Adrenal gland (tissue), 12 donors: ENCODE data around the gene AFDN. TPM values are rescaled to one million over a fixed set of nuclear protein-coding genes. Genes with fewer than 3 reads are reported as not detected.

ENCODE experiments used
- DNase-seq, 7 donors: peaks; one replicate each; pipeline ENCODE4 v3.0.0-alpha.2; 2019 to 2020
- H3K27ac ChIP-seq, 5 donors: fragments of 200-600 bp; sonication (generic) in 4 of 5; 1 replicate in 3 of 5; 2 replicates in 2 of 5; pipeline versions ENCODE4 v1.5.1 to v1.8.0; 2016 to 2020; ENCODE audit warnings: mild to moderate bottlenecking in 1 of 5
- H3K27me3 ChIP-seq: fragments of 200-600 bp; 2 replicates; pipeline ENCODE4 v1.8.0; 2021
- H3K36me3 ChIP-seq, 2 donors: fragments of 200-600 bp; replicated peaks in 1 of 2; 1 replicate in 1 of 2; 2 replicates in 1 of 2; pipeline versions ENCODE4 v1.5.1 to v1.8.0; 2018 to 2022
- H3K4me1 ChIP-seq, 2 donors: fragments of 200-600 bp; replicated peaks in 1 of 2; 1 replicate in 1 of 2; 2 replicates in 1 of 2; pipeline versions ENCODE4 v1.5.1 to v1.8.0; 2018 to 2021
- H3K4me3 ChIP-seq, 4 donors: fragments of 200-600 bp; sonication (generic) in 3 of 4; one replicate each; pipeline ENCODE4 v1.5.1; 2016 to 2018
- H3K9me3 ChIP-seq, 3 donors: fragments of 200-600 bp; sonication (generic) in 1 of 3; replicated peaks in 1 of 3; 1 replicate in 2 of 3; 2 replicates in 1 of 3; pipeline versions ENCODE4 v1.5.1 to v1.8.0; 2016 to 2021
- POLR2A ChIP-seq, 2 donors: fragments of 450-650 bp; IDR thresholded peaks; one replicate each; pipeline ENCODE4 v1.6.1; 2017; ENCODE audit warnings: antibody characterized with exemption in 2 of 2, mild to moderate bottlenecking in 2 of 2, moderate library complexity in 1 of 2
- WGBS, 4 donors: extraction: QIAGEN DNeasy Blood & Tissue Kit in 2 of 4; methylation state at CpG; one replicate each; pipeline versions ENCODE4 v1.1.5 to v1.1.7; 2013 to 2017; 5-methylcytosine and 5-hydroxymethylcytosine counted together
- intact Hi-C, 2 donors: fragments of 100-400 bp; cut with DNase I; formaldehyde crosslinking; loops; one replicate each; pipeline versions ENCODE4 v1.14.1 to v1.15.0; 2022 to 2023
- polyA plus RNA-seq, 3 donors: library from polyadenylated mRNA; stranded (reverse); fragments of 200-250 nt in 2 of 3; fragments of 350-450 nt in 1 of 3; fragmentation: Illumina TruSeq in 1 of 3; extraction: RNeasy Lipid Tissue Mini Kit (QIAGEN cat#74804) in 1 of 3; gene quantifications; one replicate each; pipeline ENCODE4 v1.2.3, GENCODE V29; 2013 to 2014
- total RNA-seq, 9 donors: library from RNA; depleted of rRNA in 4 of 9; stranded (reverse); fragments of >200 nt in 4 of 9; fragments of 120-200 nt in 1 of 9; fragmentation: NEBNext Ultra II Directional in 1 of 9; extraction: Animal tissue kit (Norgen Biotek cat#: 25700) in 1 of 9; gene quantifications; one replicate each; pipeline versions ENCODE4 v1.1.0 to v1.2.4, GENCODE V29; 2013 to 2023
- TF ChIP-seq, protein P1 (sequence below), 6 experiments: fragments of 450-650 bp in 4 of 6; fragments of 200-600 bp in 2 of 6; sonication (generic) in 1 of 6; IDR thresholded peaks; 1 replicate in 5 of 6; 2 replicates in 1 of 6; pipeline versions ENCODE4 v1.5.1 to v1.8.0; 2016 to 2021; ENCODE audit warnings: antibody characterized with exemption in 6 of 6, mild to moderate bottlenecking in 2 of 6, moderate library complexity in 1 of 6
- donor health status: healthy with polysubstance abuse.
- donor health status: Bipolar disorder and iron deficiency.
- donor health status: DM: yes; HTN: yes; CAD: no.
- donor health status: DM: no; HTN: no; CAD: no.
- donor health status: DM: no; HTN: no; CAD: no.
- donor health status: DM: yes; HTN: yes; CAD: no.

Gene AFDN
- total and polyA plus RNA-seq, 12 donors, result 15.2 to 47.1 (median 39.3) TPM

DNA sequence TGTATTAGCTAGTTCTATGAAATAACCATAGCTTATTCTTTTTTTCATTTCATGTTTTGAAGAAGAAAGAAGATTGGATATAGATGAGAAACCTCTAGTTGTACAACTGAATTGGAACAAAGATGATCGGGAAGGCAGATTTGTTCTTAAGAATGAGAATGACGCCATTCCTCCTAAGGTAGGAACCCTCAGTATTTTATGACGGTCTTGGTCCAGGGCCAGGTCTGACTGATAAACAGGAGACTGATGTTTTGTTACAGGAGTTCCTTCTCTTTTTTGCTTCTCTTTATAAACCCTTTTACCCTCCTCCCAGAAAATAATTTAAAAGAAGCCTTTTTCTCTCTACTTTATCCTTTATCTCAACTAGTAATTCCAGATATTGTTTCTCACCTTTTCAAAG is 43.6 kb downstream of the AFDN start:
- H3K9me3 ChIP-seq, result peaks cover 0 to 6% (median 0%) of the 10 kb centered on the region in 3 donors
- no peaks in the 10 kb centered on the region for H3K4me1 ChIP-seq
- intact Hi-C loops, result no loop called here
- no peak overlapping the region for H3K27ac ChIP-seq
- no peak for TF ChIP-seq POLR2A (IDR thresholded peaks at IDR 0.05)
- TF ChIP-seq, protein P1, sequence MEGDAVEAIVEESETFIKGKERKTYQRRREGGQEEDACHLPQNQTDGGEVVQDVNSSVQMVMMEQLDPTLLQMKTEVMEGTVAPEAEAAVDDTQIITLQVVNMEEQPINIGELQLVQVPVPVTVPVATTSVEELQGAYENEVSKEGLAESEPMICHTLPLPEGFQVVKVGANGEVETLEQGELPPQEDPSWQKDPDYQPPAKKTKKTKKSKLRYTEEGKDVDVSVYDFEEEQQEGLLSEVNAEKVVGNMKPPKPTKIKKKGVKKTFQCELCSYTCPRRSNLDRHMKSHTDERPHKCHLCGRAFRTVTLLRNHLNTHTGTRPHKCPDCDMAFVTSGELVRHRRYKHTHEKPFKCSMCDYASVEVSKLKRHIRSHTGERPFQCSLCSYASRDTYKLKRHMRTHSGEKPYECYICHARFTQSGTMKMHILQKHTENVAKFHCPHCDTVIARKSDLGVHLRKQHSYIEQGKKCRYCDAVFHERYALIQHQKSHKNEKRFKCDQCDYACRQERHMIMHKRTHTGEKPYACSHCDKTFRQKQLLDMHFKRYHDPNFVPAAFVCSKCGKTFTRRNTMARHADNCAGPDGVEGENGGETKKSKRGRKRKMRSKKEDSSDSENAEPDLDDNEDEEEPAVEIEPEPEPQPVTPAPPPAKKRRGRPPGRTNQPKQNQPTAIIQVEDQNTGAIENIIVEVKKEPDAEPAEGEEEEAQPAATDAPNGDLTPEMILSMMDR (IDR thresholded peaks at IDR 0.05), result no peak
- no peak overlapping the region for H3K4me3 ChIP-seq
- DNase-seq, result no peak
- H3K36me3 ChIP-seq, result peaks cover 0 to 4% of the 10 kb centered on the region in 2 donors
- 87 to 91% (median 89%) methylated on average over 3 of the region's 3 CpGs for WGBS, 4 donors
- no peaks in the 10 kb centered on the region for H3K27me3 ChIP-seq

DNA sequence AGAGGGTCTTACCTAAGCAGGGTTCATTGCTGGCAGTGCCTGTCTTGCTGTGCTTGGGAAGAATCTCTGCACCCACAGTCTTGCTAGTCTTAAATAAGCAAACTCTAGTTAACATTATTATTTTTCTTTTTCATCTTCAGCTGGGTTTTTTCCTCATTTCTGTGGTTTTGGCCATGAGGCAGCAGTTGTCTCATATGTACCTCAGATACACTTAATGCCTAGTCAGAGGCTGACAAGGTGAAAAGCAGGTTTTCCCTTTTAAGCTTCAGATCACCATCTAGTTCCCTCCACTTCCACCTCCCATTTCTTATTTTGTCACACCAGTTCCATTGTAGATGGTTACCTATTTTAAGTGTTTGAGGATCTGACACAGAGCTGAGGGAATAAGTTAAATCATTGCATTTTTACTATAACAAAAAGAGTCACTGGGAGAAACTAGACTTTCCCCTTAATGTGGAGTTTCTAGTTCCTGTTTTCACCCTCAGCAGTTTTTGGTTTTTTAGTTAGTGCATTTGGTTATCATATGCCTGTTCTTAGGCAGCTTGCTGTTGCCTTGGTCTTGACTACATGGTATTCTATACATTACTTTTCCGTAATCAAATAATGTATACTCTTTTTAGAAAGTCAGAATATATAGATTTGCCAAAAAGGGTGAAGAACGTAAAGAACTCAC is 46.0 kb downstream of the AFDN start:
- Histone ChIP-seq H3K9me3 (peaks cover 0 to 6% (median 0%) of the 10 kb centered on the region in 3 donors), H3K27ac (no peak overlapping the region), H3K27me3 (no peaks in the 10 kb centered on the region), H3K4me1 (no peaks in the 10 kb centered on the region), H3K36me3 (peaks cover 0 to 8% of the 10 kb centered on the region in 2 donors), H3K4me3 (no peak overlapping the region)
- no peak for DNase-seq
- intact Hi-C loops, result no loop called here
- TF ChIP-seq POLR2A (IDR thresholded peaks at IDR 0.05), result no peak
- TF ChIP-seq, protein P1 (IDR thresholded peaks at IDR 0.05), result no peak
- WGBS, 4 donors, result 90 to 93% (median 92%) methylated on average over 2 of the region's 2 CpGs

DNA sequence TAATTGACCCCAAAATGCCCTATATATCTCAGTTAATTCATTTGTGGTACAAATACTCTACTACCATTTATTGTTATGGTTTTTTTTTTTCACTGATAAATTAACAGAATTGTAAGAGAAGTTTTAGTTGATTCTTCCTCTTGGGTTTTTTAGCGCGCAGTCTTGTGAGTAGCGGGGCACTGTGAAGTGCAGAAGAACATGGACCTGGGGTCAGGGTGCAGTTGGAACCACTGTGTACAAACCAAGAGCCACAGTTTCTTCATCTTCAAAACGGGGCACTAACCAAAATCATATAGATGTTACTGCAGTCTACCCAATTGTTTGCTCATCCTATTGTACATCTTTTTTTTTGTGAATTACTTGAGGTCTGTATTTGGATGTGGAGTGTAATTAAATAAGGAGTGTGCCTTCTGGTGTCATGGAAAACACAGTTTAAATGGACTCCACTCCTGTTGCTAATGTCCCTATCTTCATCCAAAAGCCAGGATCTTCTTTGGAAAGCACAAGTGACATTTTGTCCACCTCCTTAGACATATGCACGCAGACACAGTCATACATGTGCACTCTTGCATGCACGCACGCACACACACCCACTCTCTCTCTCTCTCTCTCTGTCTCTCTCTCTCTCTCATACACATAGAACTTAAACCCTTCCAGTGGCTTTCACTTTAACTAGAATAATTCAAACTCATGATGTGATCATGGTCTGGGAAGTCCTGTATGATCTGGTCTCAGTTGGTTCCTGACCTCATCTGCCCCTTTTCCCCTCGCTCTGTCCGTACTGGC is 51.5 kb downstream of the AFDN start:
- WGBS, 4 donors, result 91 to 97% (median 92%) methylated on average over 9 of the region's 9 CpGs
- no peaks in the 10 kb centered on the region for H3K27me3 ChIP-seq
- H3K36me3 ChIP-seq, result peaks cover 0 to 4% of the 10 kb centered on the region in 2 donors
- no peak overlapping the region for H3K27ac ChIP-seq
- H3K4me1 ChIP-seq, result peaks cover 0 to 9% of the 10 kb centered on the region in 2 donors
- no peak for DNase-seq
- peaks cover 0 to 6% (median 0%) of the 10 kb centered on the region in 3 donors for H3K9me3 ChIP-seq
- no peak overlapping the region for H3K4me3 ChIP-seq
- intact Hi-C loops, result no loop called here
- TF ChIP-seq, protein P1 (IDR thresholded peaks at IDR 0.05), result no peak
- no peak for TF ChIP-seq POLR2A (IDR thresholded peaks at IDR 0.05)

DNA sequence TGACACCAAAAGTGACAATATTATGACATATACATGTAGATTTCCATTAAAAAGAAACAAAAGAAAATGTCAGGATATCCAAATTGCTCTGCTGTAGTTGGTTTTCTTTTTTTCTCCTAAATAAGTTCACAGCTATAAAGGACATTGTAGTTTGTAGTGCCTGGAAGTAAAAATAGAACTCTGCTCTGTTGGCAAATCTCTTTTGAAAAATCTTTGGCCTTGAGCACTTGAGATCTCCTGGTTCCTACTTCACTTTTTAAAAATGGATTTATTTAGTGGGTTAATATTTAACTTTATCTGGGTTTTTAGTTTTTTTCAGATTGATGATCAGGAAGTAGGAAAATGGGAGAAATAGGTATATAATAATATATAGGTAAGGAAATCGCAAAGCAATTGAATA is 52.9 kb downstream of the AFDN start:
- H3K27me3 ChIP-seq, result no peaks in the 10 kb centered on the region
- H3K9me3 ChIP-seq, result no peaks in the 10 kb centered on the region
- no peak for DNase-seq
- H3K4me1 ChIP-seq, result peaks cover 0 to 9% of the 10 kb centered on the region in 2 donors
- intact Hi-C loops, result no loop called here
- WGBS, 4 donors, result 97 to 100% (median 99%) methylated on average over 1 of the region's 1 CpG
- no peak for TF ChIP-seq POLR2A (IDR thresholded peaks at IDR 0.05)
- TF ChIP-seq, protein P1 (IDR thresholded peaks at IDR 0.05), result no peak
- H3K27ac ChIP-seq, result no peak overlapping the region
- peaks cover 0 to 4% of the 10 kb centered on the region in 2 donors for H3K36me3 ChIP-seq
- no peak overlapping the region for H3K4me3 ChIP-seq
